ENCODE measurements around the gene PUS10. TPM values are rescaled to one million over a fixed set of nuclear protein-coding genes. Genes with fewer than 3 reads are reported as not detected.

The PUS10 gene
- total and polyA plus RNA-seq, 2 of the 13 experiments (the other 11 are each of a cell fraction or from before 2014, with no cell fraction given): 41.4 to 44.3 TPM

- TF ChIP-seq ZHX2 (IDR thresholded peaks at IDR 0.05; ENCODE audit: low read depth) (no peak; the same call in 1 of the 2 replicates), ZHX2 (CRISPR knock-in tag; IDR thresholded peaks at IDR 0.05; ENCODE audit: borderline replicate concordance) (no peak), ATF2 (CRISPR knock-in tag; IDR thresholded peaks at IDR 0.05) (peak; percentile 91), HNRNPK (IDR thresholded peaks at IDR 0.05; ENCODE audit: low read depth, low read length, poor library complexity, severe bottlenecking) (no peak), ZNF205 (CRISPR knock-in tag; IDR thresholded peaks at IDR 0.05) (peak; percentile 88; the same call in 1 of the 2 replicates), DZIP1 (CRISPR knock-in tag; IDR thresholded peaks at IDR 0.05) (no peak), E2F1 (CRISPR knock-in tag; IDR thresholded peaks at IDR 0.05) (peak; percentile 44; the same call in 1 of the 2 replicates), ZBTB43 (CRISPR knock-in tag; conservative IDR thresholded peaks at IDR 0.05) (peak; percentile 3; the same call in 1 of the 2 replicates), ZNF317 (CRISPR knock-in tag; IDR thresholded peaks at IDR 0.05) (peak; percentile 59), ZNF773 (CRISPR knock-in tag; IDR thresholded peaks at IDR 0.05; ENCODE audit: borderline replicate concordance) (no peak), KLF13 (CRISPR knock-in tag; IDR thresholded peaks at IDR 0.05) (no peak), ZNF24 (IDR thresholded peaks at IDR 0.05) (peak; percentile 7; the same call in 1 of the 2 replicates), KDM1A (CRISPR knock-in tag; IDR thresholded peaks at IDR 0.05) (no peak), CREB3 (CRISPR knock-in tag; IDR thresholded peaks at IDR 0.05) (no peak; the same call in 1 of the 2 replicates), ZFP36L2 (CRISPR knock-in tag; IDR thresholded peaks at IDR 0.05) (no peak)
Observed at GRCh38 chr2:61017556-61018317, at the start of gene PUS10, which contains the start of gene PEX13 (continued).

Measured in HepG2 (cell line).